ENCODE measurements around the gene SCN8A.
"Not testable (repeated sequence)": the region's sequence is repeated elsewhere in the genome, so short reads cannot be mapped to it uniquely, and the experiment has no call there.

SCN8A gene

DNA sequence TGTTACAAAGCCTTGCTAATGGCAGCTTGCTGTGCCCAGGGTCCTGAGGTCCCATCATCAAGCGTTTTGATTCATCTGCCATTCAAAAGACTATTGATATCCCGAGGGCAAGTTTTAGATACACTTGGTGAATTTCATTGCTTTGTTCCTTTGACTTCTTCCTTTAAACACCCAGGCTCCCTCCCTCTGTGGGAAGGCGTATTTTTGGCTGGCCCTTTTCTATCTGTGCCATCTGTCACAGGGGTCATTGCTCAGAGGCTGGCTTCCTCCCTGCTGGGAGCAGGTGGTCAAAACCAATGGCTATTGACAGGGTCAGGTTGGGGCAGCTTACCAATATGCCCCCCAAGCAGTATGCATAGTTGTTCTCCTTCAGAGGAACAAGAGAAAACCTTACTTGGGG is 40.0 kb downstream of the SCN8A start:
- H3K27me3 ChIP-seq (ENCODE audit: insufficient read depth, low read length), result no peaks in the 10 kb centered on the region
- H3K9me3 ChIP-seq (ENCODE audit: low read length), result no peaks in the 10 kb centered on the region
- H3K4me1 ChIP-seq (ENCODE audit: insufficient read depth, low read length), result peaks cover 45% of the 10 kb centered on the region
- no peak overlapping the region for H3K4me3 ChIP-seq (ENCODE audit: low read length)
- no peak overlapping the region for H2AFZ ChIP-seq (ENCODE audit: low read depth, low read length)
- H3K36me3 ChIP-seq (ENCODE audit: insufficient read depth, low read length), result no peaks in the 10 kb centered on the region

DNA sequence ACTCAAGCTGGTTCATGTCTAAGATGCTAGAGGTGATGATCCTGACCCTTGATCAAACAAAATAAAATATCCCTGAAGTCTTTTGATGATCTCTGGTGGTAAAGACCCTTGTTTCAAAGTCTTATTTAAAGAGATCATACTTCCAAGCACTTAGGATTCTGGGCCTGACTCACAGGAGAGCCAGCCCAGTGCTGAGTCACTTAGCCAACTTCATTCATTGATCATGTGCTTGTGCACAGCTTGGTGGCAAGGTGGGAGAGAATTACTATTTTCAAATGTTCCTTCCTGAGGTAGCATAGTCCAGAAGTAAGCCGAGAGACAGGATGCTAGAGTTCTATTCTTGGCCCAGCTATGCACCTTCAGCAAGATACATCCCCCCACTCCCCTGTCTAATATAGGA is 40.6 kb downstream of the SCN8A start:
- peaks cover 45% of the 10 kb centered on the region for H3K4me1 ChIP-seq (ENCODE audit: insufficient read depth, low read length)
- H2AFZ ChIP-seq (ENCODE audit: low read depth, low read length), result no peak overlapping the region
- no peaks in the 10 kb centered on the region for H3K36me3 ChIP-seq (ENCODE audit: insufficient read depth, low read length)
- no peaks in the 10 kb centered on the region for H3K27me3 ChIP-seq (ENCODE audit: insufficient read depth, low read length)
- peaks cover 1% of the 10 kb centered on the region for H3K9me3 ChIP-seq (ENCODE audit: low read length)
- no peak overlapping the region for H3K4me3 ChIP-seq (ENCODE audit: low read length)

DNA sequence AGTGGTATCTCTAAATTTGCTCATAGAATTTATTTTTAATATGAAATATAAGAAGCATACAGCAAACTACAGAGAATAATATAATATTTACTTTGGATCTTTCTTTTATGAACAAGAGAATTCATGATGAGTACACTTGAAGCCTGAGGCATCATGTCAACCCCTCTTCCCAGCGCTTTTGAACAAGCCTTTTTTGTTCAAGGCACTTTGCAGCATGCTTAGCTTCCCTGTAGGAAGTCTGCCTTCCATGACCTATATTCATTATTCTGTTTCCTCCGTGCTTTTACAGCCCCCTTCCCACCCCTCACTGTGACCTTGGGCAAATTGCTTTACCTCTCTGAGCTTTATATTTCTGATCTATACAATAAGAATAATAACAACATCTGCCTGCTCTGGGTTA is 41.6 kb downstream of the SCN8A start:
- Histone ChIP-seq H2AFZ (ENCODE audit: low read depth, low read length) (no peak overlapping the region), H3K4me1 (ENCODE audit: insufficient read depth, low read length) (peaks cover 45% of the 10 kb centered on the region), H3K27me3 (ENCODE audit: insufficient read depth, low read length) (no peaks in the 10 kb centered on the region), H3K36me3 (ENCODE audit: insufficient read depth, low read length) (no peaks in the 10 kb centered on the region), H3K9me3 (ENCODE audit: low read length) (peaks cover 7% of the 10 kb centered on the region), H3K4me3 (ENCODE audit: low read length) (no peak overlapping the region)

DNA sequence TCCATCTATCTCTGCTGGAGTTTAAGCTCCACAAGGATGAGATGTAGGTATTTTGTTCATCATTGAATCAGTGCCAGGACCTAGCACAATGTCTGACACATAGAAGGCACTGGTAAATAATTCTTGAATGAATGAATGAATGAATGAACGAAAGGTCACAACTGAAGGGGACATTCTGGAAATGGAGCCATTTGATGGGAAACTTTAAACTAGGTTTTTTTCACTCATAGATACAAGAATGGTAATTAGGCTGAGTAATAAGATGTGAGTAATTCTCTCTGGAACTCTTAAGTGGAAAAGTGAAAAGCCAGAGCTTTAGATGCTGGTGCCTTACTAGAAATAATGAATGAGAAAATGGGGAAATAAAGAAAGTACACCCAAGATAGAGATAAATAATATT is 44.3 kb downstream of the SCN8A start:
- peaks cover 12% of the 10 kb centered on the region for H3K9me3 ChIP-seq (ENCODE audit: low read length)
- H3K27me3 ChIP-seq (ENCODE audit: insufficient read depth, low read length), result no peaks in the 10 kb centered on the region
- H3K4me3 ChIP-seq (ENCODE audit: low read length), result no peak overlapping the region
- H3K36me3 ChIP-seq (ENCODE audit: insufficient read depth, low read length), result no peaks in the 10 kb centered on the region
- H3K4me1 ChIP-seq (ENCODE audit: insufficient read depth, low read length), result peaks cover 37% of the 10 kb centered on the region
- no peak overlapping the region for H2AFZ ChIP-seq (ENCODE audit: low read depth, low read length)

DNA sequence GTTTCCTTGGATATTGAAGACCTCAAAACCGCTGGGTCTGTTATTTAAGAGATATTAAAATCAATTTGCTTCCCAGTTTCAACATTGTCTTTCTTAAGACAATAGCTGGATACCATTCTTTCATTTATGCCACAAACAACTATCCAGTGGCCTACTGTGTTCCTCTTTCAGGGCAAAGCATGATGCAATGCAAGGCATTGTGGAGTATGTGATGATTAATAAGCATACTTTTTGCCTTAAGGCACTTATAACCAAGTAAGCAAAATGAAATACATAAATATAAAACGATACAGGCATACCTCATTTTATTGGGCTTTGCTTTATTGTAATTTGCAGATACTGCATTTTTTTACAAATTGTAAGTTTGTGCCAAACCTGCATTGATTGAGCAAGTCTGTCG is 45.5 kb downstream of the SCN8A start:
- Histone ChIP-seq H3K36me3 (ENCODE audit: insufficient read depth, low read length) (no peaks in the 10 kb centered on the region), H2AFZ (ENCODE audit: low read depth, low read length) (no peak overlapping the region), H3K4me1 (ENCODE audit: insufficient read depth, low read length) (peaks cover 24% of the 10 kb centered on the region), H3K27me3 (ENCODE audit: insufficient read depth, low read length) (no peaks in the 10 kb centered on the region), H3K9me3 (ENCODE audit: low read length) (peaks cover 12% of the 10 kb centered on the region), H3K4me3 (ENCODE audit: low read length) (no peak overlapping the region)

DNA sequence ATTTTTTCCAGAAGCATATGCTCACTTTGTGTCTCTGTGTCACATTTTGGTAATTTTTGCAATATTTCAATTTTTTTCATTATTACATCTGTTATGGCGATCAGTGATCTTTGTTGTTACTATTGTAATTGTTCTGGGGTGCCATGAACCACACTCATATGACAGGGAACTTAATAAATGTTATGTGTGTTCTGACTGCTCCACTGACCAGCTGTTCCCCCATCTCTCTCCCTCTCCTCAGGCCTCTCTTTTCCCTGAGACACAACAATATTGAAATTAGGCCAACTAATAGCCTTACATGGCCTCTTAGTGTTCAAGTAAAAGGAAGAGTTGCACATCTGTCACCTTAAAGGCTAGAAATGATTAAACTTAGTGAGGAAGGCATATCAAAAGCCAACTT is 46.0 kb downstream of the SCN8A start:
- no peaks in the 10 kb centered on the region for H3K36me3 ChIP-seq (ENCODE audit: insufficient read depth, low read length)
- no peak overlapping the region for H2AFZ ChIP-seq (ENCODE audit: low read depth, low read length)
- H3K9me3 ChIP-seq (ENCODE audit: low read length), result peaks cover 12% of the 10 kb centered on the region
- no peak overlapping the region for H3K4me3 ChIP-seq (ENCODE audit: low read length)
- peaks cover 20% of the 10 kb centered on the region for H3K4me1 ChIP-seq (ENCODE audit: insufficient read depth, low read length)
- no peaks in the 10 kb centered on the region for H3K27me3 ChIP-seq (ENCODE audit: insufficient read depth, low read length)

DNA sequence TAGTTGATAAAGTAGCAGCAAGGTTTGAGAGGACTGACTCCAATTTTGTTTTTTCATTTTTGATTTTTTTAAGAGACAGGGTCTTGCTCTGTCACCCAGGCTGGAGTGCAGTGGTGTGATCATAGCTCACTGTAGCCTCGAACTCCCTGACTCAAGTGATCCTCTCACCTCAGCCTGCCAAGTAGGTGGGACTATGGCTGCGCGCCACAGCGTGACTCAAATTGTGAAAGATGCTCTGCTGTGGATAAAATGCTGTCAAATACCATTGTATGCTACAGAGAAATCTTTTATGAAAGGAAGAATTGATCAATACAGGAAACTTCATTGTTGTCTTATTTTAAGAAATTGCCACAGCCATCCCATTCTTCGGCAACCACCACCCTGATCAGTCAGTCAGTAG is 48.3 kb downstream of the SCN8A start:
- Histone ChIP-seq H3K27me3 (ENCODE audit: insufficient read depth, low read length) (no peaks in the 10 kb centered on the region), H2AFZ (ENCODE audit: low read depth, low read length) (no peak overlapping the region), H3K9me3 (ENCODE audit: low read length) (peaks cover 17% of the 10 kb centered on the region), H3K36me3 (ENCODE audit: insufficient read depth, low read length) (no peaks in the 10 kb centered on the region), H3K4me1 (ENCODE audit: insufficient read depth, low read length) (no peaks in the 10 kb centered on the region), H3K4me3 (ENCODE audit: low read length) (no peak overlapping the region)

DNA sequence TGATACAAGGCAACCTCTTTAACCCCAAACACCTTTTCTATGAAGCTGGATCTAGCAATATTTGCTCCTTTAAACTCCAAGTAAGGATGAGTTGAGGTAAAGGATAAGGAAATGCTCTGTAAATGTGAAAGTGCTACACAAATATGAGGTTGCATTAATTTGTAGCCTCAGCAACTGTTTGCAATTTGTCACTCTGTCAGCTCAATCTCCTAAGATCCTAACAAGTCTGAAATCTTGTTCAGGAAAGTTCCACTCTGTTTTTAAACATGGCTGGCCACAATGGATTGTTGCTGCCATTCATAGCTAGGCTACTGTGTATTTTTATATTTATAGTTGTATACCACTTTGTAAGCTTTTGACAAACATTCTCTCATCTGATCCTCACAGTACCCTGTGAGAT is 51.3 kb downstream of the SCN8A start:
- no peak overlapping the region for H2AFZ ChIP-seq (ENCODE audit: low read depth, low read length)
- peaks cover 13% of the 10 kb centered on the region for H3K9me3 ChIP-seq (ENCODE audit: low read length)
- H3K4me3 ChIP-seq (ENCODE audit: low read length), result no peak overlapping the region
- no peaks in the 10 kb centered on the region for H3K36me3 ChIP-seq (ENCODE audit: insufficient read depth, low read length)
- H3K27me3 ChIP-seq (ENCODE audit: insufficient read depth, low read length), result no peaks in the 10 kb centered on the region
- H3K4me1 ChIP-seq (ENCODE audit: insufficient read depth, low read length), result no peaks in the 10 kb centered on the region

DNA sequence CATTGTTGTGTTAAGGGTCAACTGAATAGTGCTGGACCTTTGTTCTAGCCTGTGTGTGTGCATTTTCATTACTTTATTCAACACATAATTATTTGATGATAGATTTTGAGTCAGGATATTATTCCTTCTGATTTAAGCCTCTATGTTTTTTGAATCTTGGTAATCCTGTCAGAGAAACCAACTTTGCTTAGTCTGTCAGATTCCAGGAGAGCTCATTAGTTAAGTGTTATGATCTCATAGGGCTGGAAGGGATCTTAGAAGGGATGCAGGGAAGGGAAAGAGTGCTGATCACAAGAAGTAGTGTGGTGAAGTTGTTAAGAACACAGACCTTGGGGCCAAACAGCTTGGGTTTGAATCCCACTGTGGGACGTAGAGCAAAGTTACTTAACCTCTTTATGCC is 52.9 kb downstream of the SCN8A start:
- Histone ChIP-seq H3K4me1 (ENCODE audit: insufficient read depth, low read length) (no peaks in the 10 kb centered on the region), H3K27me3 (ENCODE audit: insufficient read depth, low read length) (no peaks in the 10 kb centered on the region), H3K4me3 (ENCODE audit: low read length) (no peak overlapping the region), H3K9me3 (ENCODE audit: low read length) (peaks cover 9% of the 10 kb centered on the region), H2AFZ (ENCODE audit: low read depth, low read length) (no peak overlapping the region), H3K36me3 (ENCODE audit: insufficient read depth, low read length) (no peaks in the 10 kb centered on the region)

DNA sequence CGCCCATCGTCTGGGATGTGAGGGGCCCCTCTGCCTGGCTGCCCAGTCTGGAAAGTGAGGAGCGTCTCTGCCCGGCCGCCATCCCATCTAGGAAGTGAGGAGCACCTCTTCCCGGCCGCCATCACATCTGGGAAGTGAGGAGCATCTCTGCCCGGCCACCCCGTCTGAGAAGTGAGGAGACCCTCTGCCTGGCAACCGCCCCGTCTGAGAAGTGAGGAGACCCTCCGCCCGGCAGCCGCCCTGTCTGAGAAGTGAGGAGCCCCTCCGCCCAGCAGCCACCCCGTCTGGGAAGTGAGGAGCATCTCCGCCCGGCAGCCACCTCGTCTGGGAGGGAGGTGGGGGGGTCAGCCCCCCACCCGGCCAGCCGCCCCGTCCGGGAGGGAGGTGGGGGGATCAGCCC is 53.7 kb downstream of the SCN8A start:
- H3K27me3 ChIP-seq (ENCODE audit: insufficient read depth, low read length); H3K4me1 ChIP-seq (ENCODE audit: insufficient read depth, low read length); H3K36me3 ChIP-seq (ENCODE audit: insufficient read depth, low read length); H2AFZ ChIP-seq (ENCODE audit: low read depth, low read length); H3K4me3 ChIP-seq (ENCODE audit: low read length): not testable (repeated sequence)
- peaks cover 11% of the 10 kb centered on the region for H3K9me3 ChIP-seq (ENCODE audit: low read length)

DNA sequence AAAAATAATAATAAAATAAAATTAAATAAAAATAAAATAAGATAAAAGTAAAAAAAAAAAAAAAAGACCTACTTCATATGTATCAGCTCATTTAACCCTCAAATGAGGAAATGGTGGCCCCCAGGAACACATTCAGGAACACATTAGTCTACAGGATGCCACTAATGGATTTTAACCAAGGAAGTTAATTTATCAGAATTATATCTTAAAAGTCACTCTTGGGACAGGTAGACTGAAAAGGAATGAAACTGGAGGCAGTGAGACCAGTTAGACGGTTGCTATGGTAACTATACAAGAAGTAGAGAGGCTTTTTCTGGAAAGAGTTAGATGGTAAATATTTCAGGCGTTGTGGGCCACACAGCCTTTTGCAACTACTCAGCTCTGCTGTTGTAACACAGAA is 54.9 kb downstream of the SCN8A start:
- H3K9me3 ChIP-seq (ENCODE audit: low read length), result peaks cover 11% of the 10 kb centered on the region
- no peaks in the 10 kb centered on the region for H3K27me3 ChIP-seq (ENCODE audit: insufficient read depth, low read length)
- no peaks in the 10 kb centered on the region for H3K4me1 ChIP-seq (ENCODE audit: insufficient read depth, low read length)
- no peaks in the 10 kb centered on the region for H3K36me3 ChIP-seq (ENCODE audit: insufficient read depth, low read length)
- no peak overlapping the region for H2AFZ ChIP-seq (ENCODE audit: low read depth, low read length)
- no peak overlapping the region for H3K4me3 ChIP-seq (ENCODE audit: low read length)

DNA sequence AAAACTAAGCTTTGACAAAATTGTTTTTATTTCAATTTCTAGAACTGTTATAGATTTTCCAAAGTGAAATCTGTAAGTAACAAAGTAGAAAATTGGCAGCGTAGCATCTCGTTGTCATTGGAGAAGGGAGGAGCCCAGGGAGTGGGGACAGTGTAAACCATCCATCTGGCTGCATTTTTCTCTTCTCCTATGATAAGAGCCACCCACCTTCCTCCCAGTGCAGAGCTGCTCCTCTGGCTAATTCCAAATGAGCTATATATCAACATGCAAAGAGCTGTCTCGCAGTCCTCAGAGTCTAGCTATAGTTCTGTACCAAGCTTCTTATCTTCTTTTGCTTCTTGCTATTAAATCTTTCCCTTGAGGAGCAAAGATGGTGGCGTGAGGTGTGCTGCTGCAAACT is 56.6 kb downstream of the SCN8A start:
- no peaks in the 10 kb centered on the region for H3K4me1 ChIP-seq (ENCODE audit: insufficient read depth, low read length)
- H3K4me3 ChIP-seq (ENCODE audit: low read length), result no peak overlapping the region
- H3K9me3 ChIP-seq (ENCODE audit: low read length), result peaks cover 10% of the 10 kb centered on the region
- H3K36me3 ChIP-seq (ENCODE audit: insufficient read depth, low read length), result no peaks in the 10 kb centered on the region
- H3K27me3 ChIP-seq (ENCODE audit: insufficient read depth, low read length), result no peaks in the 10 kb centered on the region
- H2AFZ ChIP-seq (ENCODE audit: low read depth, low read length), result no peak overlapping the region

DNA sequence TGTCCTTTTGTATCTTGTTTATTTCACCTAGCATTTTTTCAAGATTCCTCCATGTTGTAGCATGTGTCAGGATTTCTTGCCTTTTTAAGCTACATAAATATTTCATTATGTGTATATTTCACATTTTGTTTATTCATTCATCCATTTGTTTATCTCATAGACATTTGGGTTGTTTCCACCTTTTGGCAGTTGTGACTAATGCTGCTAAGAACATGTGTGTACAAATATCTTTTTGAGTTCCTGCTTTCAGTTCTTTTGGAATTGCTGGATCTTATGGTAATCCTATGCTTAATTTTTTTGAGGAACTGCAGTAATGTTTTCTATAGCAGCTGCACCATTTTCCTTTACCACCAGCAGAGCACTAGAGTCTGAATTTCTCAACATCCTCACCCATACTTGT is 62.4 kb downstream of the SCN8A start:
- Histone ChIP-seq H3K9me3 (ENCODE audit: low read length) (peaks cover 7% of the 10 kb centered on the region), H3K27me3 (ENCODE audit: insufficient read depth, low read length) (no peaks in the 10 kb centered on the region), H2AFZ (ENCODE audit: low read depth, low read length) (no peak overlapping the region), H3K36me3 (ENCODE audit: insufficient read depth, low read length) (no peaks in the 10 kb centered on the region), H3K4me3 (ENCODE audit: low read length) (no peak overlapping the region), H3K4me1 (ENCODE audit: insufficient read depth, low read length) (no peaks in the 10 kb centered on the region)

DNA sequence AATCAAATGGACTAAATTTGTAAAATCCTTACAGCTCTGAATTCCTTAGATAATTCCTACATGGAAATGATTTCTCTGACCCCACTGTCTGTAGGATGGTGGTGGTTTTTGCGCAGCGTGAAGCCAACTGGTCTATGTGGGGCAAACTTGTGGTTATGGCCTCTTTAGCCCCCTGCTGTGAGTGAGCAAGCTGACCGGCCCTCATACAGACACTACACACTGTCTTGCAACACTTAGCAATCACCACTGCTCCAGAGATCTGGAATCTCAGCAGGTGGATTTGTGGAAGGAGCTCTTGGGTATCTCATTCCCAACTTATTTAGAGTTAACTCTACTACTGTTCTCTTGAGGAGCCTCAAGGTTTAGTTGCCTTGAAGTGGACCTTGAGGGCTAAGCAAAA is 70.2 kb downstream of the SCN8A start:
- Histone ChIP-seq H3K9me3 (ENCODE audit: low read length) (no peaks in the 10 kb centered on the region), H3K4me3 (ENCODE audit: low read length) (no peak overlapping the region), H2AFZ (ENCODE audit: low read depth, low read length) (no peak overlapping the region), H3K36me3 (ENCODE audit: insufficient read depth, low read length) (peaks cover 10% of the 10 kb centered on the region), H3K27me3 (ENCODE audit: insufficient read depth, low read length) (no peaks in the 10 kb centered on the region), H3K4me1 (ENCODE audit: insufficient read depth, low read length) (peaks cover 4% of the 10 kb centered on the region)
